Measurements from ENCODE around the gene HAPSTR1.

Gene HAPSTR1

DNA sequence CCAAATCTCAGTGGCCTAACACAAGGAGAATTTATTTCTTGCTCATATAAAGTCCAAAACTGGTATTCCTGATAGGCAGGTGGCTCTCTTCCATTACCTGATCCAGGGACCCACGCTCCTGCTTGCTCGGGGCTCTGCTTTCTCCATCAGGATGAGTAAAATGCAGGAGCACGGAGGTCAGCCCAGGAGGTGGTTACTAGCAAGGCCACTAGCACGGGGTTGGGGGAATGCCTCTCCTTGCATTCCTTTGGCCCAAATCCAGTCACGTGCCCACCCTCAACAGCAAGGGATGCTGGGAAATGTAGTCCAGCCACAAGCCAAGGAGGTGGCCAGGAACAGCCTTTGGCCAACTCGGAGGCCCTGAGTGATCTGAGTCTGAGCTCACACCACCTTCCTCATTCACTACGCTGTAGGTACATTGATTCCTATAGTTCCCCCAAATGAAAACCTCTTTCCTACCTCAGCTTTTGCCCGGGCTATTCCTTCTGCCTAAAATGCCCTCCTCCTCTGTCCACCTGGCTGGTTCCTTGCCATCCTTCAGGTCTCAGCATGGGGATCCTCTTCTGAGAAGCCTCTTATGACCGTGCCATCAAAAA lies 38.3 kb upstream of the HAPSTR1 start:
- Histone ChIP-seq H3K4me1 (ENCODE audit: control insufficient read depth, insufficient read depth, low read length) (peaks cover 3% of the 10 kb centered on the region), H3K36me3 (ENCODE audit: control insufficient read depth, insufficient read depth, low read length) (no peaks in the 10 kb centered on the region), H3K27me3 (ENCODE audit: control insufficient read depth, insufficient read depth, low read length, poor library complexity, severe bottlenecking) (no peaks in the 10 kb centered on the region), H3K27ac (ENCODE audit: insufficient read depth, low read depth, low read length, poor library complexity, severe bottlenecking) (peak overlapping the region; percentile 44), H3K4me3 (ENCODE audit: insufficient read depth, low read depth, low read length) (peak overlapping the region; percentile 39), H3K9me3 (ENCODE audit: control insufficient read depth, low read length) (no peaks in the 10 kb centered on the region)
- WGBS, 2 experiments: 33 to 34% methylated on average over 9 of the region's 9 CpGs

DNA sequence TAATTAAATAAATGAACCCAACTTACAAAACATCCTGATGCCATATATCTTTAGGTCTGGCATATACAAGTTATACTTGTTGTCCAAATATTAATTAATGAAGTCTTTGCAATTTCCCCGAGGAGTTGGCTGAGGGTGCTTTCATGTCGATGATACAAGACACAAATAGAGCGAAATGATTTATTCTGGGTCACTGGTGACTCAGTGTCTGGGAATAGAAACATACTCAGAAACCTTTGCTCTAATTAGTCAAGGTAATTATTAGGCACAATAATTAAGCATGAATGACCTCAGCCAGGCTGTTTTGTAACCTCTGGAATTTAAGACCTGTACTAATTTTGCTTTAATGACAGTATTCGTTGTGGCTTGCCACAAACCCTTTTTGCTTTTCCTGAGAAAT lies 37.0 kb upstream of the HAPSTR1 start:
- Histone ChIP-seq H3K9me3 (ENCODE audit: control insufficient read depth, low read length) (no peaks in the 10 kb centered on the region), H3K27ac (ENCODE audit: insufficient read depth, low read depth, low read length, poor library complexity, severe bottlenecking) (no peak overlapping the region), H3K36me3 (ENCODE audit: control insufficient read depth, insufficient read depth, low read length) (no peaks in the 10 kb centered on the region), H3K4me3 (ENCODE audit: insufficient read depth, low read depth, low read length) (no peak overlapping the region), H3K4me1 (ENCODE audit: control insufficient read depth, insufficient read depth, low read length) (no peaks in the 10 kb centered on the region), H3K27me3 (ENCODE audit: control insufficient read depth, insufficient read depth, low read length, poor library complexity, severe bottlenecking) (no peaks in the 10 kb centered on the region)
- 91 to 93% methylated on average over 4 of the region's 4 CpGs for WGBS, 2 experiments

DNA sequence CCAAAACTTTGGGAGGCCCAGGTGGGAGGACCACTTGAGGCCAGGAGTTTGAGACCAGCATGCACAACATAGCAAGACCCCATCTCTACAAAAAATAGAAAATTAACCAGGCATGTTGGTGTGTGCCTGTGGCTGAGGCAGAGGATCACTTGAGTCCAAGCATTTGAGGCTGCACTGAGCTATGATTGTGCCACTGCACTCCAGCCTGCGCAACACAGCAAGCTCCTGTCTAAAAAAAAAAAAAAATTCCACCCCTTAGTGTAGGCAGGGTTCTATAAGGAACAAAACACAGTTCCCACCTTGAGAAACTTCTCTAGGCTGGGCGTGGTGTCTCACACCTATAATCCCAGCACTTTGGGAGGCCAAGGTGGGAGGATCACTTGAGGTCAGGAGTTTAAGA lies 36.3 kb upstream of the HAPSTR1 start:
- no peak overlapping the region for H3K27ac ChIP-seq (ENCODE audit: insufficient read depth, low read depth, low read length, poor library complexity, severe bottlenecking)
- no peaks in the 10 kb centered on the region for H3K9me3 ChIP-seq (ENCODE audit: control insufficient read depth, low read length)
- 83 to 90% methylated on average over 2 of the region's 2 CpGs for WGBS, 2 experiments
- no peaks in the 10 kb centered on the region for H3K4me1 ChIP-seq (ENCODE audit: control insufficient read depth, insufficient read depth, low read length)
- no peaks in the 10 kb centered on the region for H3K36me3 ChIP-seq (ENCODE audit: control insufficient read depth, insufficient read depth, low read length)
- no peak overlapping the region for H3K4me3 ChIP-seq (ENCODE audit: insufficient read depth, low read depth, low read length)
- no peaks in the 10 kb centered on the region for H3K27me3 ChIP-seq (ENCODE audit: control insufficient read depth, insufficient read depth, low read length, poor library complexity, severe bottlenecking)

DNA sequence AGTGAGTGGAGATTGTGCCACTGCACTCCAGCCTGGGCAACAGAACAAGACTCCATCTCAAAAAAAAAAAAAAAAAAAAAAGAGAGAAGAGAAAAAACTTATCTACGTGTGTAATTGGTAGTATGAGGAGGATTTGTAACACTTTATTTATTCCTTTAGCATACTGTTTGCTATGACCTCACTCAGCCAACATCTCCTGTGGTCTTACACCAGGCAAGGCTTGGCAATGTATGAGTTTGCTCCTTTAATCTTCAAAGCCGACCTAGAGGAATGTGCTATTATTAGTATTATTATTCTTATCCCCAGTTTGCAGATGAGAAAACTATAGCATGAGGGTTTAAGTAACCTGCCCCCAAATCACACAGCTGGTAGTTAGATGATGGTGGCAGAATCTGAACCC lies 35.8 kb upstream of the HAPSTR1 start:
- H3K9me3 ChIP-seq (ENCODE audit: control insufficient read depth, low read length): no peaks in the 10 kb centered on the region
- H3K36me3 ChIP-seq (ENCODE audit: control insufficient read depth, insufficient read depth, low read length): no peaks in the 10 kb centered on the region
- no peaks in the 10 kb centered on the region for H3K4me1 ChIP-seq (ENCODE audit: control insufficient read depth, insufficient read depth, low read length)
- H3K27me3 ChIP-seq (ENCODE audit: control insufficient read depth, insufficient read depth, low read length, poor library complexity, severe bottlenecking): no peaks in the 10 kb centered on the region
- H3K4me3 ChIP-seq (ENCODE audit: insufficient read depth, low read depth, low read length): no peak overlapping the region
- H3K27ac ChIP-seq (ENCODE audit: insufficient read depth, low read depth, low read length, poor library complexity, severe bottlenecking): no peak overlapping the region
- 90% methylated on average over 2 of the region's 2 CpGs; no CpG with 5 or more reads in 1 of the 2 experiments for WGBS, 2 experiments

DNA sequence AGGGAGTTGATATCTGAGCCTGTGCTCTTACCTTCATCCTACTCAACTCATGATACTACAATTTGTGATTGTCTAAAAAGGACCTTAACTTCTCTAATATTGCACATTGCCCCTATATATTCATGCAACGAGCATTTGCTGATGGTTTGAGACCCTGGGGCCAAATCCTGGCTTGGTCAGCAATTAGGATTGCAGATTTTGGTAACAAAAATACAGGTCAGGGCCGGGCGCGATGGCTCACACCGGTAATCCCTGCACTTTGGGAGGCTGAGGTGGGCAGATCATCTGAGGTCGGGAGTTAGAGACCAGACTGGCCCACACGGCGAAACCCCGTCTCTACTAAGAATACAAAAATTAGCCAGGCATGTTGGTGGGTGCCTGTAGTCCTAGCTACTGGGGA lies 35.4 kb upstream of the HAPSTR1 start:
- no peaks in the 10 kb centered on the region for H3K9me3 ChIP-seq (ENCODE audit: control insufficient read depth, low read length)
- no peak overlapping the region for H3K4me3 ChIP-seq (ENCODE audit: insufficient read depth, low read depth, low read length)
- H3K36me3 ChIP-seq (ENCODE audit: control insufficient read depth, insufficient read depth, low read length): no peaks in the 10 kb centered on the region
- H3K27ac ChIP-seq (ENCODE audit: insufficient read depth, low read depth, low read length, poor library complexity, severe bottlenecking): no peak overlapping the region
- no peaks in the 10 kb centered on the region for H3K4me1 ChIP-seq (ENCODE audit: control insufficient read depth, insufficient read depth, low read length)
- 88% methylated on average over 9 of the region's 9 CpGs for WGBS, 2 experiments
- no peaks in the 10 kb centered on the region for H3K27me3 ChIP-seq (ENCODE audit: control insufficient read depth, insufficient read depth, low read length, poor library complexity, severe bottlenecking)

DNA sequence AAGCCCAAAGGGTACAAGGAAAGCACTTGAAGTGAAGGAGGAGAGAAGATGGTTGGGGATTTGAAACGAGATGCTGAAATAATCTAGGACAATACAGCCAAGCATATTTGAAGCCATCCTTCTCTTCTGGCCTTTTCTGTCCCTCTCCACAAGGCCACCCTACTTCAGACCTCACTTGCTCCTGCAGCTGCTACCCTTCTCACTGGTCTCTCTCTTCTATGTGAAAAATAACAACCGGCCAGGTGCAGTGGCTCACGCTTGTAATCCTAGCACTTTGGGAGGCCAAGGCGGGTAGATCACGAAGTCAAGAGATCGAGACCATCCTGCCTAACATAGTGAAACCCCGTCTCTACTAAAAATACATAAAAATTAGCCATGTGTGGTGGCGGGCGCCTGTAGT lies 33.2 kb upstream of the HAPSTR1 start:
- Histone ChIP-seq H3K9me3 (ENCODE audit: control insufficient read depth, low read length) (no peaks in the 10 kb centered on the region), H3K27ac (ENCODE audit: insufficient read depth, low read depth, low read length, poor library complexity, severe bottlenecking) (no peak overlapping the region)

DNA sequence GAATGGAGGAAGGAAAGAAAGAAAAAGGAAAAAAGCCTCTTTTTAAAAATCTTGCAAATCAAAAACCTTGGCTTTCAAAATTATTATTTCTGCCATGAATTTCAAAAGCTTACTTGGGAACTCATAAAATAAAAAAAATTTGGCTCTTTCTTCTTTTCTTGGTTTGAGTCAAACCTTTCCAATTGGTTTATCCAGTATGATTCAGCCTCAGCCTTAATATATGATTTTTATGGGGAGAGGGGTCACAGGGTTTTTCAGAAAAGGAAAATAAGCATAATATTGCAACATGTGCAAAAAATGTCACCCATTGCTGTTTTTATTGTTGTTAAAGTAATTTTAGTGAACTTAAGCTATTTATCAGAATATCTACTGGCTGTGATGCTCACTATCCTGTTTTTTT lies 31.2 kb upstream of the HAPSTR1 start:
- Histone ChIP-seq H3K4me1 (ENCODE audit: control insufficient read depth, insufficient read depth, low read length) (no peaks in the 10 kb centered on the region), H3K36me3 (ENCODE audit: control insufficient read depth, insufficient read depth, low read length) (no peaks in the 10 kb centered on the region), H3K9me3 (ENCODE audit: control insufficient read depth, low read length) (no peaks in the 10 kb centered on the region), H3K27me3 (ENCODE audit: control insufficient read depth, insufficient read depth, low read length, poor library complexity, severe bottlenecking) (no peaks in the 10 kb centered on the region), H3K27ac (ENCODE audit: insufficient read depth, low read depth, low read length, poor library complexity, severe bottlenecking) (no peak overlapping the region), H3K4me3 (ENCODE audit: insufficient read depth, low read depth, low read length) (no peak overlapping the region)

More for the DNA sequence above, 33.2 kb upstream of the HAPSTR1 start:
- Histone ChIP-seq H3K36me3 (ENCODE audit: control insufficient read depth, insufficient read depth, low read length) (no peaks in the 10 kb centered on the region), H3K4me1 (ENCODE audit: control insufficient read depth, insufficient read depth, low read length) (no peaks in the 10 kb centered on the region), H3K4me3 (ENCODE audit: insufficient read depth, low read depth, low read length) (no peak overlapping the region), H3K27me3 (ENCODE audit: control insufficient read depth, insufficient read depth, low read length, poor library complexity, severe bottlenecking) (no peaks in the 10 kb centered on the region)
- 91 to 93% methylated on average over 9 of the region's 9 CpGs for WGBS, 2 experiments

DNA sequence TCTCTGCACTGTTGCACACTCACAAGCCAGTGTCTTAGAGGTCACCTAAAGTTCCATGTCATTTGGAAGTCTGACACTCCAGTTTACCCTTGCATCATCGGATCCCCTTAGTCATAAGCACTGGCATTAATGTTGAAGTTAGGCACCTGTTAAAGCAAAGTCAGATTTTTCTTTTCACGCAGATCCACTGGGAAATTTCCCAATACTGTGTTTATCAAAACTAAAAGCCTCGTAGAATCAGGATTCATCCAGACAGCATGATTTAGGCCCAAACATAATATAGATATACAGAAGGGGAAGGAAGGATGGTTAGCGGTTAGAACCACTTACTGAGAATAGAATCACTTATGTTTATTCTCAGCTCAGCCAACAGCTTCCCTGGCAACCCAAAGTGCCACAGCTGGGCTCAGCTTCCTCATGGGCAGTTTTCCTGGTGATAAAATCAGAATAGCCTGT lies 30.1 kb upstream of the HAPSTR1 start:
- Histone ChIP-seq H3K27ac (ENCODE audit: insufficient read depth, low read depth, low read length, poor library complexity, severe bottlenecking) (no peak overlapping the region), H3K9me3 (ENCODE audit: control insufficient read depth, low read length) (no peaks in the 10 kb centered on the region)

DNA sequence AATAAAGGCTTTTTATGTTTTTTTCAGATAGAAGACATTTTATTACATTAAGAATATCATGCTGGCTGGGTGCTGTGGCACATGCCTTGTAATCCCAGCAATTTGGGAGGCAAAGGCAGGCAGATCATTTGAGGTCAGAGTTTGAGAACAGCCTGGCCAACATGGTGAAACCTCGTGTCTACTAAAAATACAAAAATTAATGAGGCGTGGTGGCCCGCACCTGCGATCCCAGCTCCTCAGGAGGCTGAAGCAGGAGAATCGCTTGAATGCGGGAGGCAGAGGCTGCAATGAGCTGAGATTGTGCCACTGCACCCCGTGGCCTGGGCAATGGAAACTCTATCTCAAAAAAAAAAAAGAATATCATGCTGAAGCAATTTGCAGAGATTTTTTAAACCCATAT lies 29.1 kb upstream of the HAPSTR1 start:
- Histone ChIP-seq H3K4me1 (ENCODE audit: control insufficient read depth, insufficient read depth, low read length) (no peaks in the 10 kb centered on the region), H3K27ac (ENCODE audit: insufficient read depth, low read depth, low read length, poor library complexity, severe bottlenecking) (no peak overlapping the region), H3K36me3 (ENCODE audit: control insufficient read depth, insufficient read depth, low read length) (no peaks in the 10 kb centered on the region), H3K9me3 (ENCODE audit: control insufficient read depth, low read length) (no peaks in the 10 kb centered on the region), H3K27me3 (ENCODE audit: control insufficient read depth, insufficient read depth, low read length, poor library complexity, severe bottlenecking) (no peaks in the 10 kb centered on the region), H3K4me3 (ENCODE audit: insufficient read depth, low read depth, low read length) (no peak overlapping the region)
- WGBS, 2 experiments: 94 to 95% methylated on average over 6 to 7 of the region's 7 CpGs

More for the DNA sequence above, 30.1 kb upstream of the HAPSTR1 start:
- 88 to 98% methylated on average over 3 to 4 of the region's 4 CpGs for WGBS, 2 experiments
- Histone ChIP-seq H3K27me3 (ENCODE audit: control insufficient read depth, insufficient read depth, low read length, poor library complexity, severe bottlenecking) (no peaks in the 10 kb centered on the region), H3K4me1 (ENCODE audit: control insufficient read depth, insufficient read depth, low read length) (no peaks in the 10 kb centered on the region), H3K36me3 (ENCODE audit: control insufficient read depth, insufficient read depth, low read length) (no peaks in the 10 kb centered on the region), H3K4me3 (ENCODE audit: insufficient read depth, low read depth, low read length) (no peak overlapping the region)

DNA sequence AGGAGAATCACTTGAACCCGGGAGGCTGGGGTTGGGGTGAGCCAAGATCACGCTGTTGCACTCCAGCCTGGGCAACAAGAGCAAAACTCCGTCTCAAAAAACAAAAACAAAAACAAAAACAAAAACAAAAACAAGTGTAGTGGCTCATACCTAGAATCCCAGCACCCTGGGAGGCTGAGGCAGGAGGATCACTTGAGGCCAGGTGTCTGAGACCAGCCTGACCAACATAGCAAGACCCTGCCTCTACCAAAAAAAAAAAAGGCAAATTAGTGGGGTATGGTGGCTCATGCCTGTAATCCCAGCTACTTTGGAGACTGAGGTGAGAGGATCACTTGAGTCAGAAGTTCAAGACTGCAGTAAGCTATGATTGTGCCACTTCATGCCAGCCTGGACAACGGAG lies 26.4 kb upstream of the HAPSTR1 start:
- Histone ChIP-seq H3K4me3 (ENCODE audit: insufficient read depth, low read depth, low read length) (no peak overlapping the region), H3K27me3 (ENCODE audit: control insufficient read depth, insufficient read depth, low read length, poor library complexity, severe bottlenecking) (no peaks in the 10 kb centered on the region), H3K27ac (ENCODE audit: insufficient read depth, low read depth, low read length, poor library complexity, severe bottlenecking) (no peak overlapping the region), H3K36me3 (ENCODE audit: control insufficient read depth, insufficient read depth, low read length) (no peaks in the 10 kb centered on the region), H3K9me3 (ENCODE audit: control insufficient read depth, low read length) (no peaks in the 10 kb centered on the region), H3K4me1 (ENCODE audit: control insufficient read depth, insufficient read depth, low read length) (no peaks in the 10 kb centered on the region)
- WGBS, 2 experiments: 90 to 93% methylated on average over 3 of the region's 4 CpGs

DNA sequence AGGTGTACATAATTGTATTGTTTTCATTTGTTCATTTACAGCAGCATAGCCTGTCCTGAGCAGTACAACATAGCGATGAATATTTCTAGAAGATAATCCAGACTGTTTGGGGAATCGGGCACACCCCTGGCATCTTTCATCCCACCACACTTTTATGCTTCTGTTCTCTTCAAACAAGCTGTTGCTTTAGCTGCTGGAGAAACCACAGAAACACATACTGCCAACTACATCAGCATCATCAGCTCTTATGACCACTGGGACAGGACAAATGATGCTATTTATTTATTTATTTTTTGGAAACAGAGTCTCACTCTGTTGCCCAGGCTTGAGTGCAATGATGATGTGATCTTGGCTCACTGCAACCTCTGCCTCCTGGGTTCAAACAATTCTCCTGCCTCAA lies 22.6 kb upstream of the HAPSTR1 start:
- WGBS, 2 experiments: 88 to 95% methylated on average over 2 of the region's 2 CpGs
- H3K4me3 ChIP-seq (ENCODE audit: insufficient read depth, low read depth, low read length): no peak overlapping the region
- no peaks in the 10 kb centered on the region for H3K27me3 ChIP-seq (ENCODE audit: control insufficient read depth, insufficient read depth, low read length, poor library complexity, severe bottlenecking)
- H3K4me1 ChIP-seq (ENCODE audit: control insufficient read depth, insufficient read depth, low read length): no peaks in the 10 kb centered on the region
- H3K27ac ChIP-seq (ENCODE audit: insufficient read depth, low read depth, low read length, poor library complexity, severe bottlenecking): no peak overlapping the region
- no peaks in the 10 kb centered on the region for H3K36me3 ChIP-seq (ENCODE audit: control insufficient read depth, insufficient read depth, low read length)
- H3K9me3 ChIP-seq (ENCODE audit: control insufficient read depth, low read length): no peaks in the 10 kb centered on the region
